ENCODE measurements around the gene RBM38.

RBM38 gene

DNA sequence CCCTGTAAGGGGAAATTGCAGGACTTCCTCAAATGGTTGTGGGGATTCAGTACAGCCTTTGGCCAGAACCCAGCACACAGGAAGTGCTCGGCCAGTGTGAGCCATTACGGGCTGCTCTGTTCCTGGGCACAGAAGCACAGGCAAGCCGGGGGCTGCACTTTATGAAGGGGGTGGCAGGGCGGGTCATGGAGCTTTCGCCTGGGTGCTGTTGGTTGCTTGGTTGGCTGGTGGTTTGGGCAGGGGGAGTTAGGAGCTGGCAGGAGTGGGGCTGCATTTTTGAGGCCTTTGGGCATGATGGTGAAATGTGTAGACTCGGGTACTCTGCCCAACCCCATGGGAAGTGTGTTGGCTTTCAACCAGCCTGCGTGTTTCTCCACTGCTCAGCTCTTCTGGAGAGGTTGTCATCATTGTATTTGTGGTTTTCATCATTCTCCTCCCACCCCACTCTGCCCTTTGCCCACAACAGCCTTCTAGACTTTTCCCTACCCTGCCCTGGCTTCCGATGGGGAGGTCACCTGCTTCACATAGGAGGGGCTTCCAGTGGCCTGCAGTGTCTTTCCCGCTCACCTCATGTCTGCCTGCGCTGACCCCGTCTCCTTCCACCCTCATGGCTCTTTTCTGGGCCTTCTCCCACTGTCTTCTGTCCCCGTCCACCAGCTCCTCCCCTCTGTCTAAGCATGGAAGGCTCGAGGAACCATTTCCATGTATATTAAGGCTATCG lies 16.1 kb upstream of the RBM38 start:
- DNase-seq (ENCODE audit: low read depth) = no peak

DNA sequence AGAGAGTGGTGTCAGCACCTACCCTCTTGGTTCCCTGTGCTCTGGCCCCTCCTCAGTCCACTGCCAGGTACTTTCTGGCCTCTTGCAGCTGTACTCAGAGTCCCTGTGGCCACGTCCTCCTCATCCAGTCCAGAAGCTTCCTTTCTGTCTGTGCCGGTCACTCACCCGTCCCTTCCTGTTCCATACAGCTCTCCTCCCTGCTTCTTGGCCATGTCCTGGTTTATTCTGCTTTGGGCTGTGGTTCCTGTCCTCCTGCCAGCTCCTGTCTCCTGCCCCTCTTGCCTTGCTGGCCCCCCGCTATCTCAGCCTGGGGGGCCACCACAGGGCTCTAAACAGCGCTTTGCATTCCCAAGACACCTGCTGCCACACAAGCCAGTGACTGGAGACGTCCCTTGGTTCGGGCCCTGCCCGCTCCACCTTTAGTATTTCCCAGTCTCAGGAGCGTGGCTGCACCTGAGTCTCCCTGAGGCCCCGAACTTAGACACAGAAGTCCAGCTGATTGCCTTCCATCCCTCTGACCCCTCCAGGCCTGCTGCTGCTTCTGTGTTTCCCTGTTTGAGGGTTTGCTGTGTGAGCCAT lies 15.5 kb upstream of the RBM38 start:
- DNase-seq (ENCODE audit: low read depth) = no peak

DNA sequence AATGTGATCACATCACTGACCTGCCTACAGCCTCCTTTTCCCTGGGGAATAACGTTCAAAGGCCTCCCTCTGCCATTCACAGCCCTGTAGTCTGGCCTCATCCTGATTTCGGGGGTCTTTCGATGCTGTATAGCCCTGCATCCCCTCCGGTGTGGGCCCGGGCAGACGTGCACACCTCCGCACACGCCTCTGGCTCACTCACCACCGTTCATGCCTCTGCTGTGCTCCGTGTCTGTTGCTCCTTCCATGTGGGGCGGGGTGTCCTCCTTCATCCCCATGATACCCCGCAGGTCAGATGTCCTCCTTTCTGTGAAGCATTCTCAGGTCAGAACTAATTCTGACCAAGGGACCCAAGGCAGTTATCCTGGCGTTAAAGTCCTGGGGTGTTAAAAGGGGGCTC lies 13.8 kb upstream of the RBM38 start:
- no peak for DNase-seq (ENCODE audit: low read depth)

DNA sequence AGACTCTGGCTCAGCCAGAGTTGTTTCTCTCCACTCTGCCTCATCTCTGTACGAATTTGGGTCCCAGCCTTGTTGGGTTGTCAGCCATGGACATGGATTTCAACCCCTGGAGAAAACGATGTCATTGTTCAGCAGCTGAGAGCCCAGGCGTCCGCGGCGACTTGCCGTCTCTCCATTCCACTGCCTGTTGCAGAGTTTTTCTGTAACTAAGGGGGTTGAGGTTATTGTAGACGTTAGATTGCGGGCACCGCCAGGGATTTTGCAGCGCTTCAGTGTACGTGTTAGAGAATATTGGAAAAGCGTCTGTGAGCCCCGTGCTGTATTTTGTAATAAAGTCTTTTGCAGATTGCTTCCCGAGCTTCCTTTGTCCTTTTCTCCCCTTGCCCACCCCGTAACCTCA lies 13.1 kb upstream of the RBM38 start:
- no peak for DNase-seq (ENCODE audit: low read depth)

DNA sequence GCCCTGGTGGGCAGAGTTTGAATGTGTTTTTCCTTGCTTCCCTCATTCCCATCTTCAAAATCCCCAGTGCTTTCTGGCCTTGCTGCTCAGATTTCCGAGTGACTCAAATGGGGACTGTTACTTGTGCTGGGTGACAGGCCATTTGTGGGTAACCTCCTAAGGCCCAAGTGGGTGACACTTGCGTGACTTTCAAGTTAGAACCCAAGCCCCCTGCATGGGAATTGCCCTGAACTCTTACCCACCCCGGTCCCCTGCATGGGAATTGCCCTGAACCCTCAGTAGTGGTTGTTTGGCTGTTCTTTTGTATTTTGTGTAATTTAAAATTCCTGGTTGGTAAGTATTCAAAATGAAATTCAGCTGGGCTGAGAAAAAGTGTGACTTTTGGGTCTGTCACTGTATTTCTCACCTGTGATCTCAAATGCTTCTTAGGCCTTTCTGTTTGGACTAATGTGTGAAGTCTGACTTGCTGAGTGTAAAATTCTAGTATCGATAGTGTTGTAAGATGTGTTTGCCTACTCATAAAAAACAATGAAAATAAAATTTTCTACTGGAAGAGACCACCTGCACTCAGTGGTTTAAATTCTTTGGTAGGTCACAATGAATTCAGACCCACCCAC lies 12.4 kb upstream of the RBM38 start:
- DNase-seq (ENCODE audit: low read depth) = no peak

DNA sequence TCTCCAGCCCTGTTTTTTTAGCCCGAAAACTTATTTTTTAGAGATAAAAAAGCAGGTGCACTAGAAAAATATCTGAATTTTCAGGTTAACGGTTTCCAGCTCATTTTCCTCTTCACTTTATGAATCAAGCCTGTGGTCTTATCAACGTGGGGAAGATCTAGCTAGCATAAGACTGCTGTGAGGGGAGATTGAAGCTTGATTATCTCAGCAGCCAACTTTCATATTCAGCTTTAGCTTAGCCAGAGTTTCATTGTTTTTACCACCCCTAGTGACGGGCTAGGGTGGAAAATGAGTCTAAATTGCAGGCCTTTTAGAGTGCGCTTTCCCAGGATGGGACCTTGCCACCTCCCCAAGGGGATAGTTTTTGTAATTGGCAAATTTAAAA lies 11.9 kb upstream of the RBM38 start:
- no peak for DNase-seq (ENCODE audit: low read depth)

DNA sequence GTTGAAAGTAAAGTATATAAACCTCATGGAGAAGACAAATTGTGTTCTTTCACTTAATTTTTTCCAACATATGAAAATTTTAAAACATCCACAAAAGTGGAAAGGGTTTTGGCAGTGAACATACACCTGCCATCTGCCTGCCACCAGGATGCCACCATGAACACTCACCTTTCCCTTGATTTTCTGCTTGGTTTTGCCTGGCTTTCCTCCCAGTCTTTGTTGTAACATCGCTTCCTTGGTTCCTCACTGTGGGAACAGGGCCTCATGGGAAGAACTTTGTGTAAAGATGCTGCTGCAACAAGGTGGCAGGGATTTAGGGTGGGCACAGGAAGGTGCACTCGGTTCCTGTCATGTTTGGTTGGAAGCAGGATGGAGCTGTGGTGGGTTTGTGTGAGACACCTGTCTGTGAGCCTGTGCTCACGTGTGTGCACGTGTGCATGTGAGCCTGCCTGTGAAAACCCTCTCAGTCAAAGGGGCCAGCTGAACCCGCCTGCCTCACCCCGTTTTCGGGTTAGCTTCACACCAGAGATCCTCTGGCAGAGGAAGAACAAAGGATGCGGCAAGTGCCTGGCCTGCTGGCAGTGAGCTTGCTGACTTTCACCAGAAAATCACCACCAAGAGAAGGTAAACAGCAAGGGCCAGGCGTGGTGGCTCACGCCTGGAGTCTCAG lies 11.0 kb upstream of the RBM38 start:
- DNase-seq (ENCODE audit: low read depth) = no peak

DNA sequence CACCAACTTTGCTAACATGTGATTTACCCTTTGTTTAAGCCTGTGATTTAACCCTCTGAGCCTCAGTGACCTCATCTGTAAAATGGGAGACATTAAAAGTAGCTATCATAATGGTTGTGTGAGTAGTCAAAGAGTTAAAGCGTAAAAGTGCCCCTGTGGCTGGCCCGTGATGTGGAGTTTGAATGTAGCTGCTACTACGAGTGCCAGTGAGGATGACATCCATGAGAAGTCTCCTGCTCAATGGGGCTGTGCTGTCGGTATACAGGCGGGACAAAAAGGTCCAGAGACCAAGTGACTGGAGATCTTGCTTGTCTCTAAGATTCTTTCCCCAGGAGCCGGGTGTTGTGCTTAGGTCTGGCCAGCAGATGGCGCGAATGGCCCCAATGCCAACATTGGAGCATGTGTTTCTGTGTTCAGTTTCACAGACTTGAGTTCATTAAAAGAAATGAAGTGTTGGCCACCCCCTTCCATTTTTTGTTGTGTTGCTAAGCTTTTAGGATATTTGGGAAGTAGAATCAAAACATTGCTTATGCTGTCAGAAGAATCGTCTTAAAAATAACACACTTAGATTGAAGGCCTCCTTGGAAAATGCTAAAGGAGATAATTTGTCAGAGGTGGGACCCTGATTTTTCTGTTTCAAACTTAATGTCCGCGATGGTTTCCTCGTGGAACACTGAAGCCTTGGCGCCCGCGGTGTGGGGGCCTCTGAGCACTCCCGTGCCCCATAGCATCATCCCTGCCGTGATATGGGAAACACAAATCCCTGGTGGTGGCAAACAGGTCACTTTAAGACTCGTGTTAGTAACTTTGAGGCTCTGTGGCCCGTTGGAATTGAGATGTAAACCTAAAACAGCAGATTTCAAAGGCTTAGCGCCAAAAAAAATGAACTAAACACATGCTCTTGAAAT lies 9.3 kb upstream of the RBM38 start:
- DNase-seq (ENCODE audit: low read depth) = peak; percentile 79

DNA sequence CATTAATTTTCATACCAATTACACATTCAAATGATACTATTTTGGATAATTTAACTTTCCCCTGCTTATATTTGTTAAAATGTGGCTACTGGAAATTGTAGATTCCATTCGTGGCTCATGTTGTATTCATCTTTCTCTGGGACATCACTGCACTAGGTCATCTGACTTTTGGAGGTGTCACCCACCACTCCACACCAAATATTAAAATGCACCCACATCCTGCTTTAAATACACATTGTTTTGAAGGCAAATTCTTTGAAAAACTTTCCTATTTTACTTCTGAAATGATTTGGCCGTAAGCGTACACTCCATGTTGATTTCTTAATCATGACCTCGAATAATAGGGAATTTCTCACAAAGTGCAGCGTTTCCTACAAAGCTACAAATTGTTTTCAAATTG lies 8.7 kb upstream of the RBM38 start:
- DNase-seq (ENCODE audit: low read depth) = no peak

DNA sequence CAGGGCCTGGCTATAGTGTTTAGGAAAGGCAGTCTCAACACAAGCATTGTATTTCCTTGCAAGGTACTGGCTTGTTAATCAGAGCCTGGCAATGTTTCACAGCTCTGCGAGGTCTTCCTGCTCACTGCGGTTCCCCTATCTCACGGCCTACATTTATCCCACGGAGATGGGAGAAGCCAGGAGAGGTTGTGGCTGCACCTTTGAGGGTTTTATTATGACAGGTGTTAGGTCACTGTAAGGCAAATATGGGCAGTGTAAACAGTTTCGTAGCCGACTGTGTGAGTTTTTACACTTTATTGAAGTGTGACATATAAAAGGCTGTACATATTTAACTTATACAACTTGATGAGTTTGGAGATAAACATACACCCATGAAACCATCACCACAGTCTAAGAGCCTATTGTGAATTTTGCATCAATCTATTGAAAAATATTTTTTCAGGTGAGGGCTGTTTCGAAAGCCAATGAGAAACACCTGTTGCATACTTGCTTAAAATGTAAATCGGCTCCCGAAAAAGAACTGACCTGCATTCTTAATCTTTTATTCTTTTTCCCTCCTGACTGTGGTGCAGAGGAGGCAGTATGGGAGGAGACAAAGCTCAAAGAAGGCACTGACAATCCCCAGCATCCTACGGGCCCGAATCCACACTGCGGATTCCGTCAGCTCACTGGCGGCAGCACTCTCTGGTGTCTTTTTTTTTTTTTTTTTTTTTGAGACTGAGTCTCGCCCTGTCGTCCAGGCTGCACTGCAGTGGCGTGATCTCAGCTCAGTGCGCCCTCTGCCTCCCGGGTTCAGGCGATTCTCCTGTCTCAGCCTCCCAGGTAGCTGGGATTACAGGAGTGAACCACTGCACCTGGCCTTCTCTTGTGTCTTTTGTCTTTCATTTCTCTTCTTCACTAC lies 7.5 kb upstream of the RBM38 start:
- DNase-seq (ENCODE audit: low read depth) = no peak

DNA sequence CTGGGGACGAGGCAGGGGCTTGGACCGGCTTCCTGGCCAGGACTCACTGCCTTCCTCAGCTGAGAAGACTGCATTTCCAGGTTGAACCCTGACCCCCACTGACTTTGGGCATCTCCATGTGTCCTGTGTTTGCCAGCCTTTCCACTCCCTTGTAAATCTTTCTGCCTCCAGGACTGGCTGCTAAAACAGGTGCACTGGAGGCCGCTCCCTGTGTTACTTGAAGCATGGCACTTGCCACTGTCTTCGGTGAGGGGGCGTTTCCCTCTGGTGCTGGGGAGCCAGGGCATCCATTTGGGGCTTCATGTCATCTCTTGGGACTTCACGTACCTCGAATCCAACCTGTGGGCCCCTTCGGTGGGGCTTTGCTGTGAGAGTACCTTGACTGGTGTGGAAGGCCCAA lies 6.7 kb upstream of the RBM38 start:
- DNase-seq (ENCODE audit: low read depth) = no peak

DNA sequence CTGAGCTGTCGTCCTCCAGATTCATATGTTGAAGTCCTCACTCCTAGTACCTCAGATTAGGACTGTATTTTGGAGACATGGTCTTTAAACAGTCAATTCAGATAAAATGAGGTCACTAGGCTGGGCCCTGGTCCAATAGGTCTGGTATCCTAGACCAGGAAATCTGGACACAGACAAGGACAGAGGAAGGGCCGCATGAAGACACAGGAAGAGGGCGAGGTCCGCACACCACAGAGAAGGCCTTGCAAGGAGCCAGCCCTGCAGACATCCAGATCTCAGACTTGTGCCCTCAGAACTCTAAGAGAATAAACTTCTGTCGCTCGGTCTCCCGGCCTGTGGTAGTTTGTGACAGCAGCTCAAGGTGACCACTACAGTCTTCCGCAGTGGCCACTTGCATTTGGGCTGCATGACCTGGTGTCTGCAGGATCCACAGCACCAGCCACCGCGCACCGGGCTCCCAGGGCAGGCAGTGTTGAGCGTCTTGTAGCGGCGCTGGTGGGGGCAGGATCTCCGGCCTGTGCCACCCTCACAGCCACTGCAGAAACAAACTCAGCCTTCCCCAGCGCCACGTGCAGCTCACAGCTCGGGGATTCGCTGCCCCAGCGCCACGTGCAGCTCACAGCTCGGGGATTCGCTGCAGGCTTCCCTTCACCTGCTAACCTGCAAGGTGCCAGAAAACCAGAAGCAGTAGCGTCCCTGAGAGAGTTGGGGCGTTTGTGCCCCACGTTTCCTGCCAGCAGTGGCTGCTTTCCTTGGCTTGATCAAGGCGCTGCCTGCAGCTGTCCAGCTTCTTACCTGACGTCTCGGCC lies 6.0 kb upstream of the RBM38 start:
- DNase-seq (ENCODE audit: low read depth) = no peak

DNA sequence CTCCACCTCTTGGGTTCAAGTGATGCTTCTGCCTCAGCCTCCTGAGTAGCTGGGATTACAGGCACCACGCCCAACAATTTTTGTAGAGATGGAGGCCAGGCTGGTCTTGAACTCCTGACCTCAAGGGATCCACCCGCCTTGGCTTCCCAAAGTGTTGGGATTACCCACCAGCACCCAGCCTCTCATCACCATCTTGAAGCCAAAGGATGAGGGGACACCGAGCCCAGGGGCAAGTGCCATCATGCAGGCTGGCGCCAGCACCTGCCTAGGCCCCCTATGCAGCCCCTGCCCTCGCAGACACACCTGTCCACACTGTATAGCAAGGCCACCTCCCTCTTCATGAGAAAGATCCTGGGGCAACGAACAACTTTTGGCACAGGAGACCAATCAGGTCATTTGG lies 5.3 kb upstream of the RBM38 start:
- no peak for DNase-seq (ENCODE audit: low read depth)

DNA sequence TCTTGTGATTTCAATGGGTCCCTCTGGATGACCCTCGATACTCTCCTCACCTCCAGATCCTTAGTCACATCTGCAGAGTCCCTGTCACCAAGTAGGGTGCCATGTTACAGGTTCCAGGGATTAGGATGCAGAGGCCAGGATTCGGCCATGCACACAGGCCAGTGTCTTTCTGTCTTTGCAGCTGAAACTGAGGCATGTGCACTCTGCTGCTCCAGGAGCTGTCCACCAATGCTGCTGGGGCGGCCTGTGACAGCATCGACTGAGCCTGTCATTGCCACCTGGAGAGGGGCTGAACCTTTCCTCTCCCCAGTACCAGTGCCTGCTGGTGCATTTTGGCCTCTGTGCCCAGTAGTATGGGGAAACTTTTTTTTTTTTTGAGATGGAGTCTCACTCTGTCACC lies 4.4 kb upstream of the RBM38 start:
- DNase-seq (ENCODE audit: low read depth) = no peak

DNA sequence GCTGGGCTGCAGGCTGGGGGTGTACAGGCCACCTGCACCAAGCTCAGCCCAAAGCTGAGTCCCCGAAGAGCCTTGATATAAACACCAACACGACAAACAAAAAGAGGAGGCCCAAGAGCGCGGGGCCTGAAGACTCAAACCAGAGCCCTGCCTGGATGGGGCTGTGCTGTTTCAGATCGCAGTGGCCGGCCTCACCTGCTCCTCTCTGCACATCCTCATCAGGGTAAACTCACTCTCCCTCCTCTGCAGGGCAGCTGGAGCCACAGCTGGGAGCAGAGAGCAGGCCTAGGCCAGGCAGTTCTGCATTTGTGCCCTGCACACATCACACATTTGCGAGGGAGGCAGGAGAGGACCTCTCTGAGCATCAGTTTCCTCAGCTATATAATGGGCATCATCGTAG lies 3.7 kb upstream of the RBM38 start:
- no peak for DNase-seq (ENCODE audit: low read depth)

DNA sequence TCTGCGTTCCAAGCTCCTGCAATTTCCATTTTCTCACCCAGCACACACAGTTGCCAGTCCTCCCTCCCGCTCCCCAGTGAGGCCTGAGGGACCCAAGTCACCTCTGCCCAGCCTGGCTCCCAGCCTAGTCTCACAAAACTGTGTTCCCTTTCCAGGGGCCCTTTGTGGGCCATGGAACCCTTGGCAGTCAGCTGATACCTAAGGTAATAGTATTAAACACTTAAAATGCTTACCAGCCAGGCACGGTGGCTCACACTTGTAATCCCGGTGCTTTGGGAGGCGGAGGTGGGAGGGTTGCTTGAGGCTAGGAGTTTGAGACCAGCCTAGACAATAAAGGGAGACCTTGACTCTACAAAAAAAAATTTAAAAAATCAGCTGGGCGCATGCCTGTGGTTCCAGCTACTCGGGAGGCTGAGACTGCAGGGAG lies 3.2 kb upstream of the RBM38 start:
- DNase-seq (ENCODE audit: low read depth) = no peak

DNA sequence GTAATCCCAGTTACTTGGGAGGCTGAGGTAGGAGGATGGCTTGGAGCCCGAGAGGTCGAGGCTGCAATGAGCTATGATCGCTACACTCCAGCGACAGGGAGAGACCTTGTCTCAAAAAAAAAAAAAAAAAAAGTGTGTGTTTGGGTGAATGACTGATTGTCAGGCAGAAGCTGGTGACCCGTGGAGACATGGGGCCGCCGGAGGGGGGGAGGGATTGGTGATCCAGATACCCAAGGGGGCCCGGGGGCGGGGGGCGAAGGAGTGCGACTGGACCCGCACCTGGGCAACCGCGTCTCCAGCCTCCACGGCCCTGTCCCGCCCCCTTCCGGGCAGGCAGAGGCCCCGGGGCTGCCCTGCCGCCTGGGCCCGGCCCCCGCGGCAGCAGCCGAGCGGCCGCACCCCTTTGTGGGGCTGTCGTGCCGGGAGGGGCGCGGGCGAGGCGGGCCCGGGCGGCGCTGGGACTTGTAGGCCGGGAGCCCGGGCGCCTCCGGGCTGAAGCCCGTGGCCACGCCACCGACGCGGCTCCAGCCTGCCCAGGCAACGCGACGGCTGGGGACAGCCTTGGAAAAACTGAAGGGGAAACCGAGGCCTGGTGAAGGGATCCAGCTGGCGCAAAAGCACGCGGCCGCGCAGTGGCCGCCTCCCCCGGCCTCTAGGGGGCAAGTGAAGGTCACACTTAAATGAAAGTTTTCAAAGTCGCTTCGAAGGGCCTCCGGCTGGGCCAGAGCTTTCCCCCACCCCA lies 2.1 kb upstream of the RBM38 start:
- no peak for DNase-seq (ENCODE audit: low read depth)

DNA sequence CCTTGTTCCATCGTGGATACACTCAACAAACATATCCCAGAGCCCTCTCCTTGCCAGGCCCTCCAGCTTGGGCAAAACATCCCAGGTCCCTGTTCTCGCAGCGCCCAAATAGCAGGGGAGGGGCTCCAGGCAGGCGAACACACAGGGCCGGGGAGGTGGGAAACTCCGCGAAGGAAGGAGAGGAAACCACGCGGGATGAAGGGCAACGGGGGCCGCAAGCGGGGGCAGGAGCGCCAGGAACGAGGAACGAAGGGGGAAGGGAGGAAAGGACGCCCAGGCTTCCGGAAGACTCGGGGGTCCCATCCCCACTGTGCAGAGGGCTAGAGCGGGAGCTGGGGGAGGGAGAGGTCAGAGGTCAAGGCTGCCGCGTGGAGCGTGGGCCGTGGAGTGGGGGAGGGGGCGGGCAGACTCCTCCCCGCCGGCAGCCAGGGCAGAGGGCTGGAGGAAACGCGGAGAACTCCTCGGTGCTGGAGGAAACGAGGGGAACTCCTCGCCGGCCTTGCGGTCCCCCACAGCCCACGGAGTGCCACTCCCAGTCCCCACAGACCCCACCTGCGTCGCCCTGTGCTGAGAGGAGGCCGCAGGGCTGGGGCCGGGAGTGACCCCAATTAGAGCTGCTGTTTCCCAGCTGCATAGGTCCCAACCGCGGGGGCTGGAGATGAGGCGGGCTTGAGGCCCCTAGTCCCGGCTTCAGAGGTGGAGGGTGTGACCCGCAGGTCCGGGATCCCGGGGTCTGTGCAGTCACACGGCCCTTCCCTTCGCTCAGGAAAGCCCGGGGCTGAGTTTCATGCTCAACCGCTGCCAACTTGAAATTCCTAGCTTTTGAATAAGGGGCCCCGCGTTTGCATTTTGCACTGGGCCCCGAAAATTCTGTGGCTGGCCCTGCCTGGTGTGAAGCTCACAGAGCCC lies 1.2 kb upstream of the RBM38 start:
- DNase-seq (ENCODE audit: low read depth) = no peak
